Ectodermal cell (in vitro differentiated cells): ENCODE data around the gene CD52.

Experiments used
- H3K27ac ChIP-seq: 2 replicates; pipeline ENCODE4 v1.7.0; 2013; ENCODE audit warnings: mild to moderate bottlenecking, low read depth, low read length; ENCODE audit not compliant: insufficient read depth, poor library complexity, severe bottlenecking
- H3K27me3 ChIP-seq: 2 replicates; pipeline ENCODE4 v1.7.0; 2013; ENCODE audit warnings: mild to moderate bottlenecking, low read length; ENCODE audit not compliant: insufficient read depth, control insufficient read depth, poor library complexity, severe bottlenecking
- H3K36me3 ChIP-seq: one replicate; pipeline ENCODE4 v1.7.0; 2013; ENCODE audit warnings: low read length; ENCODE audit not compliant: control insufficient read depth, insufficient read depth
- H3K4me1 ChIP-seq: one replicate; pipeline ENCODE4 v1.7.0; 2013; ENCODE audit warnings: low read length; ENCODE audit not compliant: control insufficient read depth, insufficient read depth
- H3K4me3 ChIP-seq: 2 replicates; pipeline ENCODE4 v1.7.0; 2013; ENCODE audit warnings: low read depth, low read length, control low read depth; ENCODE audit not compliant: insufficient read depth
- H3K9me3 ChIP-seq: 2 replicates; pipeline ENCODE4 v1.7.0; 2013; ENCODE audit warnings: mild to moderate bottlenecking, low read length, moderate library complexity; ENCODE audit not compliant: control insufficient read depth
- WGBS, 2 experiments: methylation state at CpG; one replicate each; pipeline ENCODE4 v1.1.7; 2013; ENCODE audit warnings: missing lambda C conversion rate in 2 of 2; 5-methylcytosine and 5-hydroxymethylcytosine counted together

Gene CD52

DNA sequence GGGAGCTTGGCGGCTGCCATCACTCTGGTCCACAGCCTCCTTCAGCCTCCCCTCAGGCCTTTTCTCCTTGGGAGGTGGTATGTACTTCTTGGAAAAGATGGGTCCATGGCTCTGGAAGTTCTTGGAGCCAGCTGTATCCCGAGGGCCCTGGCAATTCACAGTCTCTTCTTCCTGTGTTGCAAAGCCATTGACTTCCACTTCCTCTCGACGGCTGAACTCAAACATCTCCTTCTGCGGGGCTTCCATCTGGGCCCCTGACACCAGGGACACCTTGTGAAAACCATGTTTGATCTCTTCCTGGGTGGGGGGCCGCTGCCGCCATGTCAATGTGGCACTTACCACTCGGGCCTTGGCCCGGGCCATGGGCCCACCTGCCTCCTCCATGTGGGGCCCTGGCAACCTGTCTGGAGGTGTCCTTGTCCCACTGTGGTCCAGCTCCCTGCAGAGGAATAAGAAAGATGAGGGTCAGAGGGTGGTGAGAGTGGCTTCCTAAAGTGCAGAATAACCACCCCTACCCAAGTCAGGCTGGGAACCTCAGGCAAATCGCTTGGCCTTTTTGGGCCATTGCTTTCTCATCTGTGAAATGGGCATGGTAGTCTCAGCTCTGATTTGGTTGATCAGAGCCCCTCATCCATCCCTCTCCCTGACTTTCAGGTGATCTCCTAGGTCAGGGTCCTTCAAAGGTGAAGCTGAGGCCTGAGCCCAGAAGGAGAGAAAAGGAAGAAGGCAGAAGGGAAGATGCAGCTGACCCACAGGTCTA lies 28.7 kb downstream of the CD52 start:
- WGBS, 2 experiments: 94% methylated on average over 10 of the region's 10 CpGs
- no peak overlapping the region for H3K27ac ChIP-seq
- no peaks in the 10 kb centered on the region for H3K9me3 ChIP-seq
- no peak overlapping the region for H3K4me3 ChIP-seq
- peaks cover 11% of the 10 kb centered on the region for H3K4me1 ChIP-seq
- H3K36me3 ChIP-seq: no peaks in the 10 kb centered on the region
- no peaks in the 10 kb centered on the region for H3K27me3 ChIP-seq

DNA sequence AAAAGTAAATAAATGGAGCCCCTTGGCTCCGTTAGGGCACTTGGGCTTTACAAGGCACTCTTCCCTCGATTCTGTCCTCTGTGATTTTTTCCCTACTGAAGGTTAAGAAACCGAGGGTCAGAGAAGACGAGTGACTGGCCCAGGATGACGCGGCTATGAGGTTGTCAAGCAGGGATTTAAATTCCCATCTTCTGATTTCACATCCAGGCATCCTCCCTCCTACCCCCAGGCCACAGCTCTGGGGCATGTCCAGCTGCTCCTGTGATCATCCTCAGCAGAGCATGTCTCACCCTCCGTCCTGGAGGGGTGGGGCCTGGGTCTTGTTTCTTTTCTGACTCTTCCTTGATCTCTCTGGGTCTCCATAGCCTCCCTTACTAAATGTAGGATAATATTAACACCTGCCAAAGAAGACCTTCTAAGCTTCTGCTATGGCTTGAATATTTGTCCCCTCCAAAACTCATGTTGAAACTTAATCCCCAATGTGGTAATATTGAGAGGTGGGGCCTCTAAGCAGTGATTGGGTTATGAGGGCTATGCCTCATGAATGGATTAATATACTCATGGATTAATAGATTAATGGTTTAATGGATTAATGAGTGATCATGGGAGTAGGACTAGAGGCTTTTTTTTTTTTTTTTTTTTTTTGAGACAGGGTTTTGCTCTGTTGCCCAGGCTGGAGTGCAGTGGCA lies 31.6 kb downstream of the CD52 start:
- Histone ChIP-seq H3K27ac (no peak overlapping the region), H3K27me3 (no peaks in the 10 kb centered on the region), H3K4me1 (peaks cover 20% of the 10 kb centered on the region), H3K36me3 (no peaks in the 10 kb centered on the region), H3K4me3 (no peak overlapping the region), H3K9me3 (no peaks in the 10 kb centered on the region)
- 88 to 93% methylated on average over 7 of the region's 7 CpGs for WGBS, 2 experiments

DNA sequence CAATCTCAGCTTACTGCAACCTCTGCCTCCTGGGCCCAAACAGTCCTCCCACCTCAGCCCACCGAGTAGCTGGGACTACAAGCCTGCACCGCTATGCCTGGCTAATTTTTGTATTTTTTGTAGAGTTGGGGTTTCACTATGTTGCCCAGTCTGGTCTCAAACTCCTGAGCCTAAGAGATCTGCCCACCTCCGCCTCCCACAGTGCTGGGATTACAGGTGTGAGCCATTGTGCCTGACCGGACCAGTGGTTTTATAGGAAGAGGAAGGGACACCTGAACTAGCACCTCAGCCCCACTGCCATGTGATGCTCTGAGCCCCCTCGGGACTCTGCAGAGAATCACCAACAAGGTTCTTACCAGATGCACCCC lies 32.1 kb downstream of the CD52 start:
- WGBS, 2 experiments: 88 to 92% methylated on average over 5 of the region's 5 CpGs
- H3K4me1 ChIP-seq: peaks cover 20% of the 10 kb centered on the region
- no peaks in the 10 kb centered on the region for H3K36me3 ChIP-seq
- H3K27ac ChIP-seq: no peak overlapping the region
- no peaks in the 10 kb centered on the region for H3K27me3 ChIP-seq
- H3K4me3 ChIP-seq: no peak overlapping the region
- H3K9me3 ChIP-seq: no peaks in the 10 kb centered on the region

DNA sequence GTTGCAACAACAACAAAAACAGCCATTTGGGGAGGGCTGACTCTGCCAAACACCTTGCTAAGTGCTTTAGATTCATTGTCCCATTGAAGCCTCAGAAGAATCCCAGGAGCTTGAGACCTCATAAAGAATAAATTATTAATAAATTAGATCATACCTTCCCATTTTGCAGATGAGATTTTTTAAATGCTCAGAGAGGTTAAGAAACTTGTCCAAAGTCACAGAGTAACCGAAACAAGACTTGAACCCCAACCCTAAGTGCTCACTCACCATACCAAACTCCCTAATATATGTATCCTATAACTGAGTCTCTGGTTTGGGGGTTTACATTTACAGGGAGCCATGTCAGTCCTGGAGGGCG lies 32.6 kb downstream of the CD52 start:
- peak overlapping the region; percentile 93 for H3K27ac ChIP-seq
- H3K4me3 ChIP-seq: no peak overlapping the region
- peaks cover 20% of the 10 kb centered on the region for H3K4me1 ChIP-seq
- H3K36me3 ChIP-seq: no peaks in the 10 kb centered on the region
- no peaks in the 10 kb centered on the region for H3K27me3 ChIP-seq
- 60 to 73% methylated on average over 2 of the region's 2 CpGs for WGBS, 2 experiments
- H3K9me3 ChIP-seq: no peaks in the 10 kb centered on the region

DNA sequence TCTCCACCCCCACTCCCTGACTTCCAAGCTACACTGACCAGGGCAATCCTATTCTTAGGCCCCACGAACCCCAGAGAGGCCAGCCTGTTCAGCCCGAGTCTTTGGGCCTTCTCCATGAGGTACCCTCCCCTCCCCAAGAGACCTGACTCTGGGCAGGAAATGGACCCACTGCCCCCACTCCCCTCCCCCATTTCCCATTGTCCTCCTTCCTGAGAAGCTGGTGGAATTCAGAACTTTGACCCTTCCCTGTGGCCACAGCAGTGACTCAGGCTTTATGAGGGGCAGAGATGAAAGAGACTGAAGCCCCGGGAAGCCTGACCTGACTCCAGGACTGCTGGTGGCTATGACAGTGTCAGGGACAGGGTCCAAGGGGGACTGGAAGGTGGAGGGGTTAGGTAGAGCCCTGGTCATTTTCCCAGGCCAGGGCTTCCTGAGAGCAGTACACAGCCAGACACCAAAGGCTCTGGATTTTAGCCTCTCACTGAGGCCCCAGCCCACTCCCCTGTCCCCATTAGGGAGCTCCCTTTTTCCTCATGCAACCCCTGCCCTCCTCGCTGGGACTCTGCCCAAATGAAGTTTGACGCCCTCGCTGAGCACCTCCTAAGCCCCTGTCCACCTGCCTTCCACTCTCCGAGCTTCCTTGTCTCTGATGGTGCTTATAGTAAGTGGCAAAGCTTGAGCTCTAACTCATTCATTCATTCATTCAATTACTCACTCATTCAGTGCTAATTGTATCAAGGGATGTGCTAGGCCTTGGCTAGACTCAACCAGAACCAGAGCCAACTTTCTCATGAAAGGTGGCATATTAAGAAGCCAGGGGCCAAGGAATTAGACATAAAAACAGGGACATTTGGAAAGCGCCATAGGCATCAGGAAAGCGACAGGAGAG lies 33.2 kb downstream of the CD52 start:
- Histone ChIP-seq H3K27ac (peak overlapping the region; percentile 93), H3K36me3 (no peaks in the 10 kb centered on the region), H3K4me3 (no peak overlapping the region), H3K4me1 (peaks cover 20% of the 10 kb centered on the region), H3K9me3 (no peaks in the 10 kb centered on the region), H3K27me3 (no peaks in the 10 kb centered on the region)
- 56 to 70% methylated on average over 9 of the region's 9 CpGs for WGBS, 2 experiments

DNA sequence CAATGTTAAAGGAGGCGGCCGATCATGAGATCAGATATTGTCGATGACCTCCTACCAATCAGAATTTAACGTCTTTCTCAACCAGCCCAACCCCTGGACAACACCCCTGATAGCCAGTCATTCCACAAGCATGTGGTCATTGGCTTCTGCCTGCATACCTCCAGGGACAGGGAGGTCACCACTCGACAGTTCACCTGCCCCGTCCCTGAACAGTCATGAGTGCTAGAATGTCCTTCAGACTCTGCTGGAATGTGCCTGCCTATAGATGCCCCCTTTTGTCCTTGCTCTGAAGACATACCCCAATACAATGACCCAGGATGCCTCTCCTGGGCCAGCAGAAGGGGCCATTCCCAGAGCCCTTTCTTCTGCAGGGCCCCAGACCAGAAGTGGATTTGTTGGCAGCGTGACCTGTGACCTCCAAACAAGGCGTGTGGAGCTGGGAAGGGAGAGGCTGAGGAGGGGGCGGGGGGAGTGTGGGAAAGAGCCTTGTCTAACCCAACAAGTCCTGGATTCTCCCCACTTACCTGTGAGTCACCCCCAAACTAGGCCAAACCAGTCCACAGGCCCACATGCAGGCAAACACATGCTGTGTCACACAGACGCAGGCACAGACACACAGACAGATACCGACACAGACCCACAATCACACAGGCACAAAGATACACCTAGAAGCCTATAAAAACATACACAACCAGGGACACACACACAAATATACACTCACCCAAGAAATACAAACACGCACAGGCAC lies 34.0 kb downstream of the CD52 start:
- WGBS, 2 experiments: 68 to 75% methylated on average over 12 of the region's 12 CpGs
- H3K27ac ChIP-seq: peak overlapping the region; percentile 93
- H3K4me1 ChIP-seq: peaks cover 24% of the 10 kb centered on the region

DNA sequence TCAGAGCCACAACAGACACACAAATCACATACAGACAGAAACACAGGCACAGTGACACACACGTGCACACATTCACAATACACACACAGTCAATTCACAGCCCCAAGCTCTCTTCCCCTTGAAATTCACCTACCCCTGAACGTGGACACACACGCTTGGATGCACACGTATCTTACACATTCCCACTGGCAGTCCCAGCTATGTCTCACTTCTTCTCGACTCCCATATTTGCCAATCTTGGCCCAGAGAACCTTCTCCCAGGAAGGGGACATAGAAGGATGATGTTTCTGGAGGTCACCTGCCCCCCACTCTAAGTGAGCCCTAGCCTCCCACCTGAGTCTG lies 34.6 kb downstream of the CD52 start:
- Histone ChIP-seq H3K27me3 (no peaks in the 10 kb centered on the region), H3K36me3 (no peaks in the 10 kb centered on the region), H3K4me3 (no peak overlapping the region), H3K9me3 (no peaks in the 10 kb centered on the region), H3K27ac (no peak overlapping the region), H3K4me1 (peaks cover 29% of the 10 kb centered on the region)
- 88 to 89% methylated on average over 5 of the region's 5 CpGs for WGBS, 2 experiments

More for the DNA sequence above, 34.0 kb downstream of the CD52 start:
- Histone ChIP-seq H3K4me3 (no peak overlapping the region), H3K9me3 (no peaks in the 10 kb centered on the region), H3K36me3 (no peaks in the 10 kb centered on the region), H3K27me3 (no peaks in the 10 kb centered on the region)

DNA sequence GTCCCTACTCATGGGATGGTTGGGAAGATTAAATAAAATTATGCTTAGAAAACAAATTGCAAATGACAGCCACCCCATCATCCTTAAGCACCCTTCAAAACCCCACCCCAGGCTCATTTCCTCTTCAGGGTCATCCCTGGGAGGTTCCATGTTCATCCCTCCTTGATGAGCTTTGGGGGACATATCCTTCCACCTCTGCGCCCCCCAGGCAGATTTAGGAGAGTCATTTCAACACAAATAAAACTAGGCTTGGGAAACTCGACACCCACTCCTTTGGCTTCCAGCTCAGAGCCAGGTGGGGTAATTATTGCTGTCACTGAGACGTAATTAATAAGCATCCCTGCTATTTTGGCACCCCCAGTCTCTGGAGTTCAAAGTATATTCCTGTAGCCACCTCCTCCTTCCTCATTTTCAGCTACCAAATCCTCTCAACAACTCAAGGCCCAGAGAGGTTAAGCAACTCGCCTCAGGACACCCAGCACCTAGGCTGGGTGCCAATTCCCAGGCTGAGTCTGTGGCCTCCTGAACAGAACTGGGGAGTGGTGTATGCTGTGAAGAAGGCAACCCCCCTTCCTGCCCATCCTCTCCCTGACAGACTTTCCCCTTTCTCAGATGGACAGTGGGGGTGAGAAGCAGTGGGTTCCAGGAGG lies 35.6 kb downstream of the CD52 start:
- peaks cover 29% of the 10 kb centered on the region for H3K4me1 ChIP-seq
- 91% methylated on average over 4 of the region's 4 CpGs for WGBS, 2 experiments
- H3K4me3 ChIP-seq: no peak overlapping the region
- H3K27me3 ChIP-seq: no peaks in the 10 kb centered on the region
- H3K9me3 ChIP-seq: no peaks in the 10 kb centered on the region
- H3K36me3 ChIP-seq: no peaks in the 10 kb centered on the region
- H3K27ac ChIP-seq: no peak overlapping the region

DNA sequence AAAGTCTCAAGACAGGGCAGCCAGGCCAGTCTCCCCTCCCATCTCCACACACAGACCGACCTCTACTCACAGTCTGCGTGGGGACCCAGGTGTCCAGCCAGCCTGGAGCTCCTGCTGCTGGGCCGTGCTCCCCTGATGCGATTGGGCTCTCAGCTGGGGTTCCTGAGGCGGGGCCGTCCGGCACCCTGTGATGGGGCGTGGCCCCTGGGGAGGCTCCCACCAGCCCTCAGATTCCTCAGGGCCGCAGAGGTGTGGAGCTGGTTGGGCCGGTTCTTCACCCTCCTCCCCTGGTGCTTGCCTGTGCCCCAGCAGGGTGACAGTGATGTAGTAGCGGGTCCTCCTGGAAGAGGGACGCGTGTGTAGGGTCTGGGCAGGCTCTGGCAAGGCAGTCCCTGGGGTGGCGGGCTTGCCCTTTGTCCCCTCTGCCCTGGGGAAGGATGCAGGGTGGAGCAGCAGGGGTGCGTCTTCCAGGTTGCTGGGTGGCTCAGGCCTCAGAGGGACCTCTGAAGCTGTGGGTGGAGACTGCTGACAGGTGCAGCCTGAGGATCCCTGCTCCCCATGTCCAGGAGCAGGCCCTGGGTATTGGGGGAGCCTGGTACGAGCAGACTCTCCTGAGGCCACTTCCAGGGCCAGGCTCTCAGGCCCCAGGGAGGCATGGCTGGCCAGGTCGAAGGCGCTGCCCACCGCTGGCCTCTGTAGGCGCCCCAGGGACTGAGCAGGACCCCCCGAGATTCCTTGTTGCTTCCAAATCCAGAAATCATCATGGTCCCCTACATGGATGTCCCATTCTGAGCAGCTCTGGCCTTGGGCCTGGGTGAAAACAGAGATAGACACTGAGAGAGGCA lies 36.4 kb downstream of the CD52 start, which contains the start of gene CRYBG2:
Gene CRYBG2 (minus strand): TSS at position 155 of the 845 bp plus-strand sequence. CDS start 7,473 bp downstream, outside the sequence.
- H3K36me3 ChIP-seq: no peaks in the 10 kb centered on the region
- H3K4me1 ChIP-seq: peaks cover 29% of the 10 kb centered on the region
- no peak within 1 kb of the TSS for H3K4me3 ChIP-seq
- H3K27ac ChIP-seq: no peak within 1 kb of the TSS
- 90 to 91% methylated on average over 21 of the region's 21 CpGs for WGBS, 2 experiments
- H3K27me3 ChIP-seq: peaks cover 8% of the 10 kb centered on the region
- no peaks in the 10 kb centered on the region for H3K9me3 ChIP-seq
